Inferior parietal cortex (tissue), 1 donor: ENCODE measurements around the gene COL8A1.

Source experiments
- DNase-seq: peaks from one replicate; pipeline ENCODE4 v3.0.0-alpha.2; 2016; ENCODE audit errors: extremely low spot score

Gene COL8A1

DNA sequence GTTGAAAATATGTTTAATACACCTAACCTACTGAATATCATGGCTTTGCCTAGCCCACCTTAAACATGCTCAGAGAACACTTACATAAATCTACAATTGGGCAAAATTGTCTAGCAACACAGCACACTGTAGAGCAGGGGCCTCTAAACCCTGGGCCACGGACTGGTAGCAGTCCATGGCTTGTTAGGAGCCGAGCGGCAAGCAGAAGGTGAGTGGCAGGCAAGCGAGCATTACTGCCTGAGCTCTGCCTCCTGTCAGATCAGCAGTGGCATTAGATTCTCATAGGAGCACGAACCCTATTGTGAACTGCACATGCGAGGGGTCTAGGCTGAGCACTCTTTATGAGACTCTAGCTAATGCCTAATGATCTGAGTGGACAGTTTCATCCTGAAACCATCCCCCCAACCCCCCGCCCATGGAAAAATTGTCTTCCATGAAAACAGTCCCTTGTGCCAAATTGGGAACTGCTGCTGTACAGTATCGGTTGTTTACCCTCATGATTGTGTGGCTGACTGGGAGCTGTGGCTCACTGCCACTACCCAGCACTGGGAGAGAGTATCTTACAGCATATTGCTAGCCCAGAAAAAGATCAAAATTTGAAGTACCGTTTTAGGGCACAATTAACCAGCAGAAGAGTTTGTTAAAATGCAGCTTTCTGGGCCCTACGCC lies 205.3 kb downstream of the COL8A1 start:
- no peak for DNase-seq

DNA sequence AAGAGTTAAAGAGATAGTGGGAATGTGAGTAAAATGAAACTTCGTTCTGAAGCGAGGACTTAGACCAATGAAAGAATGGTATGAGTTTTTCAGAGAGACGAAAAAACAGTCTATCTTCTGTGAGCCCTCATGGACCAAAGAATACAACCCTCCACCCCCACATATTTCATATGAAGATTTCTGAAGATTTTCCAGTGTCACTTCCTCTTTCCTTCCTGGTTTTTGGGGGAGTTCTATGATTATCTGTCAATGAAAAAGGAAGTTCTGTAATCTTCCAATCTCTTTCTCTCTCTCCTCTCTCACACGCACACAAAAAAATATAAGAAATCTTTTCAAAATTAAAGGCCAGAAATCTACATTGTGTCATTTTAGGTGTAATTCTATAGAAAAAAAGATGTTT lies 206.9 kb downstream of the COL8A1 start:
- DNase-seq, result no peak

DNA sequence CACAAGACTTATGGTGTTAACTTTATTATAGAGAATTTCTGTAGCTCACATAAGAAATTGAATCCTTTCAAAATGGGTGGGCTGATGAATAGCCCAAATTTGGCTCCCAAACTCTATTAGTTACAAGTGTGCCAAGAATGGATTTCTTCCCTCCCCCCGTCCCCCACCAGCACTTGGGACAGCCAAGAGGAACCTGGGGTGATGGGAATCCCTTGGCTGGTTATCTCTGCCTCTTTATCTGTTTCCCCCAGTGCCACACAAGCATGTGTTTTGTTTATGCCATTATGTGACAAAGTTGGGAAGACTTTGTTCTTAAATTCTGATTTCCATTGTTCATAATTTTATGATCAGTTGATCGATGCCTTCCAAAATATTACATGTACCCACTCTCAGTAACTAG lies 207.6 kb downstream of the COL8A1 start:
- DNase-seq, result no peak

DNA sequence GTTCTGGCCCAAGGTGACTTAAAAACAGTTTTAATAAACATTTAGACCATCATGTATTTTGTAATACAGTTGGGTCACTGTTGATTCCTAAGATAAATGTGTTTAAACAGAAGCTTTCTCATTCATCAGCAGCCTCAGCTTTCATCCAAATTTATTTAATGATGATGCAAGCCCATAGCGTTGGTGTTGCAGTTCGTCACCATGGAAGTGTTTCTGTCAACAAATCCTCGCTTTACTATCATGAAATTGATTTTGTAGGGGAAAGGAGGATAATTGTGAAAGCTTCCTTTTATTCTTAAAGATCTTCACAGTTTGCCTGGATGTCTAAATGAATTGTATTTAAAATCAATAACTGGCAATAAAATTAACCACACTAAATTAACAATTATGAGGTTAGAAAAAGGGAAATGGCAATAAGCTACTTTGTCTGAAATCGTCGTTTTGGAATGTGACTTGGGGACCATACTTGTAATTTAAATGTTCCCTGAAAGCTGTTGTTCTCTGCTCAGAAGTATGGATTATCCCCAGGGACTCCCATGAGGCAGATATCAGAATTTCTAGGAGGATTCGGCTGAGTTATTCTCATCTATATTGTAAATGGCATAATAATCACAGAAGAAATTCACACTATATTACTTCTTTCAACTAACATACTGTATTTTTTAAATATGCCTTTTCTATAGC lies 208.2 kb downstream of the COL8A1 start:
- no peak for DNase-seq

DNA sequence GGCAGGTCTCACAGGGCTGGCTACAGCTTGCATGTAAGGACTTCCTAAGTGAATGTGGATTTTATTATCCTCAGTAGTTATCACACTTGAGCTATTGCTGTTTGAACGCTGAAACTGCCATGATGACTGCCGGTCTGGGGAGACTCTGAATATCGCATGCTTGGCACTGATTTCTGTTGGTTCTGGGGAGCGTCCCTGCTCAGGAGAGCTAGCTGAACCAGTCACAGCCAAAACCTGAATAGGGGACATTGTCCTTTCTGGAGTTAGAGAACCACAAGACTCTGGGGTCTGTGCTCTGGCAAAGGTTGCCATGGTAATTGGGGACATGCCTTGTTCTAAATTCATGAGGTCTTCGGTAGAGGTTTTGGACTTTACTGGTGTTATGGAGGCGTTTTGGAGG lies 210.0 kb downstream of the COL8A1 start:
- DNase-seq, result no peak
